Spleen (tissue), 7 donors: ENCODE measurements around the gene METTL4.

ENCODE experiments used
- POLR2A ChIP-seq, 3 donors: fragments of 450-650 bp; IDR thresholded peaks; one replicate each; pipeline ENCODE4 v1.5.1; 2017; ENCODE audit warnings: antibody characterized with exemption in 3 of 3, mild to moderate bottlenecking in 1 of 3
- TF ChIP-seq, protein P1 (sequence below), 11 experiments: fragments of 200-600 bp in 7 of 11; fragments of 450-650 bp in 4 of 11; sonication (generic) in 4 of 11; IDR thresholded peaks in 8 of 11; conservative IDR thresholded peaks in 3 of 11; 1 replicate in 7 of 11; 2 replicates in 4 of 11; pipeline versions ENCODE4 v1.4.0 to v1.8.0; 2016 to 2021; ENCODE audit warnings: antibody characterized with exemption in 11 of 11, inconsistent platforms in 4 of 11, mild to moderate bottlenecking in 1 of 11
- donor health status: DM: no; HTN: no; CAD: no; lungs with moderate emphysema.
- donor health status: DM: no; HTN: no; CAD: no.
- donor health status: DM: no; HTN: no; CAD: no.

DNA sequence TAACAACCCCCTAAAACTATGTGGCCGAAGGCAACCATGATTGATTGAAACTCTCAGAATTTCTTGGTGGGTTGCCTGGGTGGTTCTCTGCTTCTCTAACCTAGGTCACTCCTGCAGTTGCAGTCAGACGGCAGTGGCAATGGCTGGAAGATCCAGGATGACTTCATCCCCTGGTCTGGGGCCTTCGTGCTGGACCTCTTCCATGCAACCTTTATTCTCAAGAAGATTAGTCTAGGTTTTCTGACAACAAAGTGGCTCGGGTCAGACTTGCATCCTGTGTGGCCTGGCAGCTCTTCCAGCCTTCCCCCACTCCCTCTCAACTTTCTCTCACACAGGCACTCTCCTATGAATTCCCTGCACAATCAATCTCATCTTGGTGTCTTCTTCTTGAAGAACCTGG is 76.4 kb downstream of the METTL4 start:
- TF ChIP-seq, protein P1, sequence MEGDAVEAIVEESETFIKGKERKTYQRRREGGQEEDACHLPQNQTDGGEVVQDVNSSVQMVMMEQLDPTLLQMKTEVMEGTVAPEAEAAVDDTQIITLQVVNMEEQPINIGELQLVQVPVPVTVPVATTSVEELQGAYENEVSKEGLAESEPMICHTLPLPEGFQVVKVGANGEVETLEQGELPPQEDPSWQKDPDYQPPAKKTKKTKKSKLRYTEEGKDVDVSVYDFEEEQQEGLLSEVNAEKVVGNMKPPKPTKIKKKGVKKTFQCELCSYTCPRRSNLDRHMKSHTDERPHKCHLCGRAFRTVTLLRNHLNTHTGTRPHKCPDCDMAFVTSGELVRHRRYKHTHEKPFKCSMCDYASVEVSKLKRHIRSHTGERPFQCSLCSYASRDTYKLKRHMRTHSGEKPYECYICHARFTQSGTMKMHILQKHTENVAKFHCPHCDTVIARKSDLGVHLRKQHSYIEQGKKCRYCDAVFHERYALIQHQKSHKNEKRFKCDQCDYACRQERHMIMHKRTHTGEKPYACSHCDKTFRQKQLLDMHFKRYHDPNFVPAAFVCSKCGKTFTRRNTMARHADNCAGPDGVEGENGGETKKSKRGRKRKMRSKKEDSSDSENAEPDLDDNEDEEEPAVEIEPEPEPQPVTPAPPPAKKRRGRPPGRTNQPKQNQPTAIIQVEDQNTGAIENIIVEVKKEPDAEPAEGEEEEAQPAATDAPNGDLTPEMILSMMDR (IDR thresholded peaks at IDR 0.05 in 8 of 11, conservative IDR thresholded peaks at IDR 0.05 in 3 of 11), result no peak
- TF ChIP-seq POLR2A (IDR thresholded peaks at IDR 0.05), result no peak
